Endothelial cell of umbilical vein (primary cell): ENCODE data around the gene KRTAP10-5. TPM values are rescaled to one million over a fixed set of nuclear protein-coding genes. Genes with fewer than 3 reads are reported as not detected.

Experiments used
- BruUV-seq: library from RNA; stranded (reverse); fragments of 400-500 nt; replicated peaks from 2 replicates; lab custom pipeline; 2021; lab: Mats Ljungman, UMichigan
- CTCF ChIA-PET: fragments of 300-600, 350-600 bp; sonication (Branson Sonifier 250); formaldehyde crosslinking; loops from one replicate; lab custom pipeline; 2021; ENCODE audit warnings: antibody characterized with exemption, inconsistent platforms; lab: Charles Lee
- POLR2A ChIA-PET: fragments of 300-600, 350-600 bp; sonication (Branson Sonifier 250); formaldehyde crosslinking; loops from one replicate; lab custom pipeline; 2021; ENCODE audit warnings: antibody characterized with exemption, inconsistent platforms; lab: Charles Lee
- DNase-seq: peaks from one replicate; pipeline ENCODE4 v3.0.0-alpha.2; 2011; ENCODE audit warnings: low read depth, low spot score
- FAIRE-seq: peaks from 2 replicates; lab custom pipeline; 2011; peaks lifted over from hg19 to GRCh38; lab: Jason Lieb, UNC
- H2AFZ ChIP-seq: 2 replicates; pipeline ENCODE4 v1.6.0; 2012; ENCODE audit warnings: low read depth, low read length, control low read depth, inconsistent platforms
- H3K27ac ChIP-seq: 2 replicates; pipeline ENCODE4 v1.5.1; 2011; ENCODE audit warnings: low read depth, mild to moderate bottlenecking, control low read depth, low read length, moderate library complexity; ENCODE audit not compliant: insufficient read depth
- H3K27me3 ChIP-seq, 2 experiments: 2 replicates each; pipeline versions ENCODE4 v1.6.0 to v1.6.1; 2011; ENCODE audit warnings: low read length in 2 of 2, mixed read lengths in 1 of 2; ENCODE audit not compliant: control insufficient read depth in 2 of 2, insufficient read depth in 2 of 2
- H3K36me3 ChIP-seq, 2 experiments: 2 replicates in 1 of 2; 3 replicates in 1 of 2; pipeline ENCODE4 v1.5.1; 2011; ENCODE audit warnings: low read length in 2 of 2, mild to moderate bottlenecking in 1 of 2, moderate library complexity in 1 of 2; ENCODE audit not compliant: control insufficient read depth in 2 of 2, insufficient read depth in 2 of 2; ENCODE audit errors: extremely low read depth in 1 of 2
- H3K4me1 ChIP-seq: 3 replicates; pipeline ENCODE4 v1.5.1; 2011; ENCODE audit warnings: mild to moderate bottlenecking, low read length; ENCODE audit not compliant: control insufficient read depth, insufficient read depth; ENCODE audit errors: extremely low read depth
- H3K4me2 ChIP-seq: 2 replicates; pipeline ENCODE4 v1.6.1; 2011; ENCODE audit warnings: low read length, control low read depth, mixed read lengths; ENCODE audit not compliant: insufficient read depth
- H3K4me3 ChIP-seq, 3 experiments: fragments of 200-600 bp in 1 of 3; sonication (generic), shearing (Covaris generic) in 1 of 3; replicated peaks in 1 of 3; 2 replicates each; pipeline ENCODE4 v1.5.1; 2011 to 2016; ENCODE audit warnings: control low read depth in 3 of 3, low read length in 3 of 3, mild to moderate bottlenecking in 2 of 3, inconsistent platforms in 1 of 3, low read depth in 1 of 3, moderate library complexity in 1 of 3; ENCODE audit not compliant: insufficient read depth in 1 of 3
- H3K79me2 ChIP-seq: 2 replicates; pipeline ENCODE4 v1.6.0; 2012; ENCODE audit warnings: low read length, inconsistent platforms; ENCODE audit not compliant: control insufficient read depth, insufficient read depth
- H3K9ac ChIP-seq: replicated peaks from 2 replicates; pipeline ENCODE3; 2011; ENCODE audit warnings: low read length, control low read depth; ENCODE audit not compliant: insufficient read depth; ENCODE audit errors: extremely low read depth
- H3K9me1 ChIP-seq: replicated peaks from 3 replicates; pipeline ENCODE4 v1.6.0; 2011; ENCODE audit warnings: mild to moderate bottlenecking, low read length; ENCODE audit not compliant: control insufficient read depth, insufficient read depth; ENCODE audit errors: extremely low read depth
- H3K9me3 ChIP-seq: replicated peaks from 2 replicates; pipeline ENCODE4 v1.5.1; 2012; ENCODE audit warnings: low read length, inconsistent platforms; ENCODE audit not compliant: control insufficient read depth, insufficient read depth
- H4K20me1 ChIP-seq: replicated peaks from 2 replicates; pipeline ENCODE3; 2011; ENCODE audit warnings: mild to moderate bottlenecking, low read length; ENCODE audit not compliant: control insufficient read depth, insufficient read depth; ENCODE audit errors: extremely low read depth
- EZH2 ChIP-seq: IDR thresholded peaks from 2 replicates; pipeline ENCODE4 v1.6.1; 2012; ENCODE audit warnings: borderline replicate concordance, low read depth, mild to moderate bottlenecking, moderate library complexity, low read length, inconsistent platforms; ENCODE audit not compliant: severe bottlenecking
- FOS ChIP-seq: IDR thresholded peaks from 2 replicates; pipeline ENCODE4 v1.6.1; 2011; ENCODE audit warnings: mild to moderate bottlenecking, low read length, moderate library complexity, borderline replicate concordance; ENCODE audit not compliant: insufficient read depth
- GATA2 ChIP-seq: IDR thresholded peaks from 2 replicates; pipeline ENCODE4 v1.7.0; 2011; ENCODE audit warnings: low read depth, mild to moderate bottlenecking, moderate library complexity, mixed read lengths, low read length; ENCODE audit not compliant: insufficient read length, insufficient read depth
- JUN ChIP-seq: IDR thresholded peaks from 2 replicates; pipeline ENCODE4 v1.6.1; 2011; ENCODE audit warnings: borderline replicate concordance, low read depth; ENCODE audit not compliant: insufficient read length, insufficient read depth
- MYC ChIP-seq: IDR thresholded peaks from one replicate; pipeline ENCODE4 v1.6.1; 2011; ENCODE audit warnings: mild to moderate bottlenecking, low read depth, low read length
- POLR2A ChIP-seq: IDR thresholded peaks from 2 replicates; pipeline ENCODE4 v1.6.1; 2012; ENCODE audit warnings: low read depth, mild to moderate bottlenecking, control low read depth, low read length
- POLR2AphosphoS5 ChIP-seq: IDR thresholded peaks from 2 replicates; pipeline ENCODE4 v1.6.1; 2012; ENCODE audit warnings: low read depth, mild to moderate bottlenecking, control low read depth, low read length, moderate library complexity; ENCODE audit not compliant: insufficient read depth
- dilution Hi-C: fragments of 300-500 bp; cut with MboI; formaldehyde crosslinking; loops from one replicate; pipeline ENCODE4 v1.15.0; 2019; ENCODE audit warnings: low sequenced_read_pairs; ENCODE audit not compliant: extremely low pct_ligation_motif_present
- intact Hi-C: fragments of 100-400 bp; cut with micrococcal nuclease; formaldehyde crosslinking; loops from one replicate; pipeline ENCODE4 v1.10.0; 2022
- polyA plus RNA-seq, 4 experiments: library from polyadenylated mRNA; depleted of rRNA in 3 of 4; stranded (reverse) in 3 of 4; unstranded in 1 of 4; fragments of >200 nt; gene quantifications; 2 replicates each; pipeline versions ENCODE4 v1.2.1 to v1.2.3, GENCODE V29; 2011 to 2012; ENCODE audit warnings: missing spikeins in 1 of 4
- total RNA-seq: library from RNA; stranded (reverse); gene quantifications from 2 replicates; pipeline ENCODE4 v1.2.3, GENCODE V29; 2021
- TF ChIP-seq, protein P1 (sequence below): IDR thresholded peaks from 2 replicates; pipeline ENCODE4 v1.6.1; 2011; ENCODE audit not compliant: insufficient read depth, insufficient read length
- TF ChIP-seq, protein P2 (sequence below), 2 donors: IDR thresholded peaks; 1 replicate in 1 of 2; 2 replicates in 1 of 2; pipeline ENCODE4 v1.5.1; 2011; ENCODE audit warnings: low read length in 2 of 2, mild to moderate bottlenecking in 2 of 2, moderate library complexity in 2 of 2, control low read depth in 1 of 2, inconsistent platforms in 1 of 2, low read depth in 1 of 2; ENCODE audit not compliant: insufficient read depth in 1 of 2; ENCODE audit errors: extremely low read depth in 1 of 2

KRTAP10-5 gene
- total and polyA plus RNA-seq, 2 donors (not counting 3 experiments of a cell fraction or from before 2014, with no cell fraction given), result not detected

DNA sequence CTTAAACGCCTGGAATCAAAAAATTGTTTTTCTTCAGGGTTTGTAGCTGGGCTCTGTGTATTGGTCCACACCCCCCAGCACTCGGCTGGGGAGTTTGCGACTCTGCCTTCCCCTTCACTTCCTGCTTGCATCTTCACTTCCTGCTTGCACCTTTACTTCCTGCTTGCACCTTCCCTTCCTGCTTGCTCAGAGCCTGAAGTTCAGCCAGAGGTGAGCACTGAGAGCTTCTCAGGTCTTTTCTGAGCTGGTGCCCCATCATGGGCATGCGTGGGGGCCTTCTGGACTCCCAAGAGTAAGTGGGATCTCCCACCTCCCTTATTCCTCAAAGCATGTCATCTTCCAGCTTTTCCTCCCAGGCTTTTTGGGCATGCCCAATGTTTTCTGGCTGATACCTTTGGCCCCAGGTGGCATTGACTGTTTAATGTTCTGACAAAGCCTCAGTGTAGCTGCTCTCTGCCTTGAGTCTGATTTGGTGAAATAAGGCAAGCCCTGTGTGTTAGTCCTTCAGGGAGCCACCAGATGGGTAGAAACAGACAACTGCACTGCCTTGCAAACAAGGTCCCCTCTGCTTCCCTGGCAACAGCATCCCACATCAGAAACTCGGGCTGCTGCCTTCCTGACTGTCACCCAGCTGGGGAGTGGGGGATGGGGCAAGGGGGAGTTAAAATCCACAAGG lies 32.6 kb downstream of the KRTAP10-5 start:
- dilution Hi-C loops (no loop called here), intact Hi-C loops (no loop called here)
- CTCF ChIA-PET, result no interaction called here

More for the DNA sequence above, 32.6 kb downstream of the KRTAP10-5 start:
- Histone ChIP-seq H3K9me3 (no peaks in the 10 kb centered on the region), H4K20me1 (no peaks in the 10 kb centered on the region), H3K4me2 (no peak overlapping the region), H3K27me3 (peaks cover 3 to 17% of the 10 kb centered on the region in 2 experiments), H3K4me3 (no peak overlapping the region), H3K9me1 (no peaks in the 10 kb centered on the region), H3K36me3 (no peaks in the 10 kb centered on the region), H3K4me1 (no peaks in the 10 kb centered on the region), H2AFZ (no peak overlapping the region), H3K27ac (no peak overlapping the region), H3K9ac (no peak overlapping the region), H3K79me2 (no peaks in the 10 kb centered on the region)
- FAIRE-seq (no peak), DNase-seq (no peak)
- POLR2A ChIA-PET, result no interaction called here
- no TSS peak for BruUV-seq
- TF ChIP-seq EZH2 (no peak), JUN (no peak), POLR2A (no peak), GATA2 (no peak), POLR2AphosphoS5 (no peak), MYC (no peak), FOS (no peak)
- TF ChIP-seq, protein P1, sequence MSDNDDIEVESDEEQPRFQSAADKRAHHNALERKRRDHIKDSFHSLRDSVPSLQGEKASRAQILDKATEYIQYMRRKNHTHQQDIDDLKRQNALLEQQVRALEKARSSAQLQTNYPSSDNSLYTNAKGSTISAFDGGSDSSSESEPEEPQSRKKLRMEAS, result no peak
- TF ChIP-seq, protein P2, sequence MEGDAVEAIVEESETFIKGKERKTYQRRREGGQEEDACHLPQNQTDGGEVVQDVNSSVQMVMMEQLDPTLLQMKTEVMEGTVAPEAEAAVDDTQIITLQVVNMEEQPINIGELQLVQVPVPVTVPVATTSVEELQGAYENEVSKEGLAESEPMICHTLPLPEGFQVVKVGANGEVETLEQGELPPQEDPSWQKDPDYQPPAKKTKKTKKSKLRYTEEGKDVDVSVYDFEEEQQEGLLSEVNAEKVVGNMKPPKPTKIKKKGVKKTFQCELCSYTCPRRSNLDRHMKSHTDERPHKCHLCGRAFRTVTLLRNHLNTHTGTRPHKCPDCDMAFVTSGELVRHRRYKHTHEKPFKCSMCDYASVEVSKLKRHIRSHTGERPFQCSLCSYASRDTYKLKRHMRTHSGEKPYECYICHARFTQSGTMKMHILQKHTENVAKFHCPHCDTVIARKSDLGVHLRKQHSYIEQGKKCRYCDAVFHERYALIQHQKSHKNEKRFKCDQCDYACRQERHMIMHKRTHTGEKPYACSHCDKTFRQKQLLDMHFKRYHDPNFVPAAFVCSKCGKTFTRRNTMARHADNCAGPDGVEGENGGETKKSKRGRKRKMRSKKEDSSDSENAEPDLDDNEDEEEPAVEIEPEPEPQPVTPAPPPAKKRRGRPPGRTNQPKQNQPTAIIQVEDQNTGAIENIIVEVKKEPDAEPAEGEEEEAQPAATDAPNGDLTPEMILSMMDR (IDR thresholded peaks at IDR 0.05; ENCODE audit: extremely low read depth in 1 of 2, insufficient read depth in 1 of 2, low read depth in 1 of 2, low read length in 2 of 2), result no peak
